HEK293 (cell line): ENCODE results near the gene FAAH.

ENCODE experiments used
- CTCF ChIA-PET: fragments of 350-600 bp; formaldehyde crosslinking; extraction: SDS; loops from one replicate; lab custom pipeline; 2021; ENCODE audit warnings: antibody characterized with exemption; lab: Yijun Ruan, JAX
- POLR2A ChIA-PET: fragments of 300-600 bp; formaldehyde crosslinking; extraction: SDS; loops from one replicate; lab custom pipeline; 2020; ENCODE audit warnings: antibody characterized with exemption, inconsistent platforms; lab: Yijun Ruan, JAX
- H3K27ac ChIP-seq: fragments of 200-500 bp; sonication (Bioruptor generic); 2 replicates; pipeline ENCODE4 v1.5.1; 2014; ENCODE audit warnings: low read depth, low read length, control low read depth, inconsistent platforms; ENCODE audit errors: extremely low read depth
- H3K36me3 ChIP-seq, 2 experiments: fragments of 200-500 bp in 1 of 2; sonication (Bioruptor generic) in 1 of 2; 1 replicate in 1 of 2; 2 replicates in 1 of 2; pipeline ENCODE4 v1.5.1; 2014 to 2017; ENCODE audit warnings: inconsistent platforms in 2 of 2, low read length in 2 of 2; ENCODE audit not compliant: control insufficient read depth in 2 of 2, insufficient read depth in 1 of 2
- H3K4me1 ChIP-seq: fragments of 200-500 bp; sonication (Bioruptor generic); 2 replicates; pipeline ENCODE4 v1.5.1; 2014; ENCODE audit warnings: mild to moderate bottlenecking, low read length, inconsistent platforms; ENCODE audit not compliant: control insufficient read depth, insufficient read depth
- H3K4me3 ChIP-seq: 2 replicates; pipeline ENCODE4 v1.5.1; 2011; ENCODE audit warnings: low read depth, mild to moderate bottlenecking, control low read depth, low read length, moderate library complexity
- H3K9me3 ChIP-seq: fragments of 200-500 bp; sonication (Bioruptor generic); 2 replicates; pipeline ENCODE4 v1.5.1; 2014; ENCODE audit warnings: low read depth, low read length, inconsistent platforms; ENCODE audit not compliant: control insufficient read depth, insufficient read depth
- BCL11A ChIP-seq: fragments of 450-650 bp; formaldehyde crosslinking; IDR thresholded peaks from 2 replicates; pipeline ENCODE4 v1.5.1; 2016; ENCODE audit warnings: low read depth, missing biosample characterization, missing genetic modification characterization
- KLF1 ChIP-seq: fragments of 450-650 bp; formaldehyde crosslinking; IDR thresholded peaks from 2 replicates; pipeline ENCODE4 v1.5.1; 2016; ENCODE audit warnings: missing biosample characterization, missing genetic modification characterization
- KLF7 ChIP-seq: fragments of 450-650 bp; formaldehyde crosslinking; IDR thresholded peaks from 2 replicates; pipeline ENCODE4 v1.5.1; 2016; ENCODE audit warnings: missing biosample characterization, missing genetic modification characterization, borderline replicate concordance
- MZF1 ChIP-seq: fragments of 450-650 bp; formaldehyde crosslinking; IDR thresholded peaks from 2 replicates; pipeline ENCODE4 v1.5.1; 2017; ENCODE audit warnings: missing biosample characterization, missing genetic modification characterization, borderline replicate concordance
- PRDM10 ChIP-seq: fragments of 450-650 bp; formaldehyde crosslinking; IDR thresholded peaks from 2 replicates; pipeline ENCODE4 v1.5.1; 2016; ENCODE audit warnings: missing biosample characterization, missing genetic modification characterization
- SP2 ChIP-seq: fragments of 450-650 bp; formaldehyde crosslinking; IDR thresholded peaks from 2 replicates; pipeline ENCODE4 v1.5.1; 2016; ENCODE audit warnings: missing biosample characterization, missing genetic modification characterization
- WT1 ChIP-seq: fragments of 450-650 bp; formaldehyde crosslinking; IDR thresholded peaks from 2 replicates; pipeline ENCODE4 v1.5.1; 2016; ENCODE audit warnings: missing biosample characterization, missing genetic modification characterization
- ZBTB49 ChIP-seq: fragments of 450-650 bp; formaldehyde crosslinking; IDR thresholded peaks from 2 replicates; pipeline ENCODE4 v1.5.1; 2016; ENCODE audit warnings: missing biosample characterization, missing genetic modification characterization, low read depth
- ZBTB8A ChIP-seq: fragments of 450-650 bp; formaldehyde crosslinking; IDR thresholded peaks from 2 replicates; pipeline ENCODE4 v1.5.1; 2016; ENCODE audit warnings: missing biosample characterization, missing genetic modification characterization
- ZFP41 ChIP-seq: fragments of 450-650 bp; formaldehyde crosslinking; IDR thresholded peaks from 2 replicates; pipeline ENCODE4 v1.5.1; 2016; ENCODE audit warnings: missing biosample characterization, missing genetic modification characterization, borderline replicate concordance
- ZNF350 ChIP-seq: fragments of 450-650 bp; formaldehyde crosslinking; IDR thresholded peaks from 2 replicates; pipeline ENCODE4 v1.5.0; 2017; ENCODE audit warnings: missing biosample characterization, mild to moderate bottlenecking, missing genetic modification characterization
- ZNF362 ChIP-seq: fragments of 450-650 bp; formaldehyde crosslinking; IDR thresholded peaks from 2 replicates; pipeline ENCODE4 v1.5.1; 2016; ENCODE audit warnings: missing biosample characterization, missing genetic modification characterization
- ZNF394 ChIP-seq: fragments of 450-650 bp; formaldehyde crosslinking; IDR thresholded peaks from 2 replicates; pipeline ENCODE4 v1.5.1; 2016; ENCODE audit warnings: missing biosample characterization, missing genetic modification characterization, mild to moderate bottlenecking, moderate library complexity, borderline replicate concordance
- ZNF658 ChIP-seq: fragments of 450-650 bp; formaldehyde crosslinking; IDR thresholded peaks from 2 replicates; pipeline ENCODE4; 2016; ENCODE audit warnings: missing biosample characterization, missing genetic modification characterization
- ZNF791 ChIP-seq: fragments of 450-650 bp; formaldehyde crosslinking; IDR thresholded peaks from 2 replicates; pipeline ENCODE4 v1.5.1; 2016; ENCODE audit warnings: missing biosample characterization, missing genetic modification characterization
- ZNF843 ChIP-seq: fragments of 450-650 bp; formaldehyde crosslinking; IDR thresholded peaks from 2 replicates; pipeline ENCODE4 v1.5.1; 2016; ENCODE audit warnings: missing biosample characterization, missing genetic modification characterization
- ZSCAN18 ChIP-seq: fragments of 450-650 bp; formaldehyde crosslinking; IDR thresholded peaks from 2 replicates; pipeline ENCODE4 v1.5.1; 2016; ENCODE audit warnings: missing biosample characterization, missing genetic modification characterization

Gene FAAH

GRCh38 chr1:46368791-46369190 is 25.3 kb upstream of the FAAH start:
- ChIA-PET POLR2A (no interaction called here), CTCF (interaction anchor here (1.0 kb wide), 1 partner anchor 21 kb away, joined by 5 read pairs; no protein-coding TSS in a partner anchor)
- Histone ChIP-seq H3K27ac (no peak overlapping the region), H3K4me1 (no peaks in the 10 kb centered on the region), H3K9me3 (no peaks in the 10 kb centered on the region), H3K36me3 (peaks cover 18 to 29% of the 10 kb centered on the region in 2 experiments; a peak in 2 of 3 replicates)
- TF ChIP-seq BCL11A (tag by site-specific recombination) (no peak), WT1 (tag by site-specific recombination) (no peak), ZBTB49 (no peak), ZFP41 (tag by site-specific recombination) (no peak), ZNF843 (tag by site-specific recombination) (no peak), SP2 (no peak), ZNF394 (tag by site-specific recombination) (no peak), ZNF791 (no peak), ZBTB8A (tag by site-specific recombination) (no peak), PRDM10 (tag by site-specific recombination) (no peak)
- TF ChIP-seq, all 188 proteins: peak for 0
- H3K4me3 ChIP-seq, result no peak overlapping the region

- H3K36me3 ChIP-seq, result peaks cover 13 to 25% of the 10 kb centered on the region in 2 experiments; a peak in 2 of 3 replicates
Observed at GRCh38 chr1:46369542-46370213, 24.4 kb upstream of the FAAH start.

More at GRCh38 chr1:46369542-46370213, 24.4 kb upstream of the FAAH start:
- H3K27ac ChIP-seq, result no peak overlapping the region
- H3K4me1 ChIP-seq, result no peaks in the 10 kb centered on the region
- ChIA-PET CTCF (no interaction called here), POLR2A (interaction anchor here (0.6 kb wide), 1 partner anchor 30 kb away, joined by 9 read pairs; no protein-coding TSS in a partner anchor)
- no peaks in the 10 kb centered on the region for H3K9me3 ChIP-seq
- H3K4me3 ChIP-seq, result no peak overlapping the region
- TF ChIP-seq ZNF658 (tag by site-specific recombination) (no peak), ZNF362 (tag by site-specific recombination) (no peak), ZSCAN18 (no peak), SP2 (no peak), KLF1 (no peak), KLF7 (tag by site-specific recombination) (no peak), MZF1 (tag by site-specific recombination) (no peak), ZNF350 (tag by site-specific recombination) (no peak)
